ENCODE results near the gene DOCK7. TPM values are rescaled to one million over a fixed set of nuclear protein-coding genes. Genes with fewer than 3 reads are reported as not detected.

DOCK7 gene
- 121 and 122 TPM in 2 replicates for total RNA-seq

GRCh38 chr1:62687903-62688686 is at the start of gene DOCK7:
DOCK7 (minus strand) TSS chr1:62688386; CDS start chr1:62688264, 122 bp downstream.

GRCh38 chr1:62597281-62597680 is 90.9 kb downstream of the DOCK7 start, which contains the start of gene ANGPTL3:
ANGPTL3 (plus strand) TSS chr1:62597520; CDS start chr1:62597567, 47 bp downstream.

GRCh38 chr1:62436466-62437272 is 251.5 kb downstream of the DOCK7 start, which contains the start of gene USP1:
USP1 (plus strand) TSS chr1:62437049; CDS start chr1:62439868, 2,819 bp downstream.

Other genes starting within 250 kb of the DOCK7 start
- not detected in 2 replicates for gene ANGPTL3, start 90.9 kb downstream of the DOCK7 start, total RNA-seq
- gene ATG4C, start 95.7 kb upstream of the DOCK7 start, total RNA-seq = 5.0 and 6.7 TPM in 2 replicates